GM12878 (cell line): Measurements from ENCODE around the gene PPP1R36. TPM values are rescaled to one million over a fixed set of nuclear protein-coding genes. Genes with fewer than 3 reads are reported as not detected.
"Not testable (repeated sequence)": the region's sequence is repeated elsewhere in the genome, so short reads cannot be mapped to it uniquely, and the experiment has no call there.

Experiments used
- ATAC-seq: fragments of 200-7000 bp; cut with Tn5 transposase; 3 replicates; pipeline ENCODE4 v1.9.1; 2020; ENCODE audit warnings: mild to moderate bottlenecking, moderate library complexity
- BruUV-seq: library from RNA; stranded (reverse); fragments of 400-500 nt; replicated peaks from 2 replicates; lab custom pipeline; 2021; lab: Mats Ljungman, UMichigan
- CTCF ChIA-PET: fragments of 300-600 bp; sonication (Branson Sonifier 250); formaldehyde crosslinking; extraction: SDS; loops from one replicate; lab custom pipeline; 2021; ENCODE audit warnings: inconsistent platforms; lab: Yijun Ruan, JAX
- POLR2A ChIA-PET: fragments of 350-600 bp; formaldehyde crosslinking; extraction: SDS; loops from one replicate; lab custom pipeline; 2021; ENCODE audit warnings: inconsistent platforms; lab: Charles Lee
- RAD21 ChIA-PET: fragments of 300-600 bp; sonication (Branson Sonifier 250); formaldehyde crosslinking; loops from one replicate; lab custom pipeline; 2023; ENCODE audit warnings: antibody characterized with exemption; ENCODE audit not compliant: unreplicated experiment; lab: Charles Lee
- SMC1A ChIA-PET: fragments of 300-600 bp; sonication (Branson Sonifier 250); formaldehyde crosslinking; loops from one replicate; lab custom pipeline; 2023; ENCODE audit not compliant: unreplicated experiment, uncharacterized antibody; lab: Charles Lee
- DNase-seq: peaks from one replicate; pipeline ENCODE4 v3.0.0-alpha.2; 2011; ENCODE audit warnings: low read depth, low spot score
- FAIRE-seq: peaks from 3 replicates; lab custom pipeline; 2011; peaks lifted over from hg19 to GRCh38; lab: Jason Lieb, UNC
- H2AFZ ChIP-seq: 2 replicates; pipeline ENCODE4 v1.6.0; 2011; ENCODE audit warnings: low read depth, low read length, control low read depth; ENCODE audit not compliant: control insufficient read depth
- H3K27ac ChIP-seq: 2 replicates; pipeline ENCODE4 v1.5.1; 2011; ENCODE audit warnings: control low read depth; ENCODE audit not compliant: control insufficient read depth, insufficient read depth
- H3K27me3 ChIP-seq, 2 experiments: replicated peaks in 1 of 2; 2 replicates each; pipeline versions ENCODE4 v1.6.0 to v1.6.1; 2011; ENCODE audit warnings: low read length in 1 of 2; ENCODE audit not compliant: control insufficient read depth in 2 of 2, insufficient read depth in 2 of 2
- H3K36me3 ChIP-seq, 2 experiments: 2 replicates each; pipeline ENCODE4 v1.5.1; 2011; ENCODE audit warnings: low read length in 1 of 2; ENCODE audit not compliant: control insufficient read depth in 2 of 2, insufficient read depth in 2 of 2
- H3K4me1 ChIP-seq: 2 replicates; pipeline ENCODE4 v1.6.1; 2011; ENCODE audit warnings: mild to moderate bottlenecking, low read length, moderate library complexity, mixed read lengths; ENCODE audit not compliant: control insufficient read depth, insufficient read depth
- H3K4me2 ChIP-seq: 2 replicates; pipeline ENCODE4 v1.6.0; 2011; ENCODE audit warnings: control low read depth; ENCODE audit not compliant: control insufficient read depth, insufficient read depth
- H3K4me3 ChIP-seq: fragments of 200-600 bp; sonication (generic); 2 replicates; pipeline ENCODE4 v1.5.1; 2016
- H3K79me2 ChIP-seq: 2 replicates; pipeline ENCODE4 v1.6.0; 2011; ENCODE audit warnings: low read length; ENCODE audit not compliant: control insufficient read depth, insufficient read depth
- H3K9ac ChIP-seq: 2 replicates; pipeline ENCODE4 v1.8.0; 2011; ENCODE audit warnings: low read length, control low read depth, mixed read lengths; ENCODE audit not compliant: control insufficient read depth, insufficient read depth
- H3K9me3 ChIP-seq: replicated peaks from 3 replicates; pipeline ENCODE4 v1.5.1; 2011; ENCODE audit warnings: mild to moderate bottlenecking, low read length; ENCODE audit not compliant: control insufficient read depth, insufficient read depth
- H4K20me1 ChIP-seq: 2 replicates; pipeline ENCODE4 v1.6.0; 2011; ENCODE audit not compliant: control insufficient read depth, insufficient read depth
- JUNB ChIP-seq: IDR thresholded peaks from 2 replicates; pipeline ENCODE4 v1.6.1; 2016; ENCODE audit warnings: antibody characterized with exemption, mild to moderate bottlenecking
- ZBTB33 ChIP-seq: fragments of 450-650 bp; IDR thresholded peaks from 2 replicates; pipeline ENCODE4 v1.6.1; 2017; ENCODE audit warnings: mild to moderate bottlenecking
- WGBS: methylation state at CpG from one replicate; pipeline ENCODE4 v1.1.6; 2016; ENCODE audit warnings: low lambda C conversion rate; ENCODE audit not compliant: insufficient replicate concordance, insufficient coverage; ENCODE audit errors: missing lambda C conversion rate; 5-methylcytosine and 5-hydroxymethylcytosine counted together
- in situ Hi-C: fragments of 300-500 bp; cut with MboI; formaldehyde crosslinking; loops from 9 replicates; pipeline ENCODE4 v1.14.3; 2018; ENCODE audit warnings: mixed read lengths
- intact Hi-C: fragments of 100-400 bp; cut with micrococcal nuclease; formaldehyde crosslinking; loops from one replicate; pipeline ENCODE4 v1.14.2; 2022; ENCODE audit not compliant: unreplicated experiment
- polyA plus RNA-seq, 11 experiments: library from polyadenylated mRNA; depleted of rRNA in 4 of 11; unstranded in 6 of 11; stranded (reverse) in 5 of 11; fragments of >200 nt; fragmentation: Nextera tagmentation in 4 of 11; fragmentation: Illumina TruSeq in 1 of 11; extraction: Ambion mirVana in 4 of 11; extraction: Trizol in 1 of 11; gene quantifications; 1 replicate in 1 of 11; 2 replicates in 10 of 11; pipeline versions ENCODE4 v1.2.1 to v1.2.3, GENCODE V29; 2011 to 2016; ENCODE audit warnings: inconsistent platforms in 2 of 11, missing spikeins in 2 of 11, low read depth in 1 of 11
- total RNA-seq, 4 experiments: library from RNA; depleted of rRNA in 3 of 4; stranded (reverse); fragments of >200 nt in 3 of 4; fragmentation: Illumina TruSeq in 1 of 4; extraction: Trizol in 1 of 4; gene quantifications; 2 replicates each; pipeline versions ENCODE4 v1.2.1 to v1.2.3, GENCODE V29; 2013 to 2021
- TF ChIP-seq, protein P1 (sequence below): IDR thresholded peaks from 2 replicates; pipeline ENCODE4 v1.6.1; 2012; ENCODE audit warnings: low read length, inconsistent platforms

The PPP1R36 gene
- total and polyA plus RNA-seq, 10 of the 15 experiments (the other 5 are each of a cell fraction or from before 2014, with no cell fraction given), result 0.12 to 0.13 TPM; not detected in 8

- Histone ChIP-seq H3K27ac (no peak overlapping the region), H3K9ac (no peak overlapping the region), H4K20me1 (no peaks in the 10 kb centered on the region), H3K27me3 (no peaks in the 10 kb centered on the region), H3K79me2 (peaks cover 83% of the 10 kb centered on the region), H3K4me3 (no peak overlapping the region), H2AFZ (no peak overlapping the region), H3K9me3 (no peaks in the 10 kb centered on the region), H3K4me1 (peaks cover 8% of the 10 kb centered on the region; the same call in 1 of the 2 replicates), H3K36me3 (peaks cover 4 to 16% of the 10 kb centered on the region in 2 experiments), H3K4me2 (no peak overlapping the region)
- in situ Hi-C loops (no loop called here), intact Hi-C loops (no loop called here)
- WGBS, result 0% methylated on average over 1 of the region's 1 CpG
- ChIA-PET SMC1A (interaction anchor here (1.0 to 2.5 kb wide), 6 partner anchors 7 to 179 kb away, joined by 3 to 9 read pairs (median 4); no protein-coding TSS in a partner anchor), CTCF (interaction anchor here (1.8 to 3.2 kb wide), 4 partner anchors 15 to 120 kb away, joined by 5 to 15 read pairs (median 13); no protein-coding TSS in a partner anchor), RAD21 (interaction anchor here (1.1 kb wide), 1 partner anchor 15 kb away, joined by 3 read pairs; no protein-coding TSS in a partner anchor), POLR2A (no interaction called here)
- BruUV-seq, result no TSS peak
- DNase-seq (no peak), FAIRE-seq (no peak), ATAC-seq (peak; percentile 61)
- TF ChIP-seq JUNB (peak; percentile 65), ZBTB33 (no peak)
- TF ChIP-seq, protein P1, sequence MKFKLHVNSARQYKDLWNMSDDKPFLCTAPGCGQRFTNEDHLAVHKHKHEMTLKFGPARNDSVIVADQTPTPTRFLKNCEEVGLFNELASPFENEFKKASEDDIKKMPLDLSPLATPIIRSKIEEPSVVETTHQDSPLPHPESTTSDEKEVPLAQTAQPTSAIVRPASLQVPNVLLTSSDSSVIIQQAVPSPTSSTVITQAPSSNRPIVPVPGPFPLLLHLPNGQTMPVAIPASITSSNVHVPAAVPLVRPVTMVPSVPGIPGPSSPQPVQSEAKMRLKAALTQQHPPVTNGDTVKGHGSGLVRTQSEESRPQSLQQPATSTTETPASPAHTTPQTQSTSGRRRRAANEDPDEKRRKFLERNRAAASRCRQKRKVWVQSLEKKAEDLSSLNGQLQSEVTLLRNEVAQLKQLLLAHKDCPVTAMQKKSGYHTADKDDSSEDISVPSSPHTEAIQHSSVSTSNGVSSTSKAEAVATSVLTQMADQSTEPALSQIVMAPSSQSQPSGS, result 0 out of 2 replicates have a peak, but pooled peaks have one; percentile 26
These were observed 32.8 kb upstream of the PPP1R36 start for GRCh38 chr14:64516969-64517368.

DNA sequence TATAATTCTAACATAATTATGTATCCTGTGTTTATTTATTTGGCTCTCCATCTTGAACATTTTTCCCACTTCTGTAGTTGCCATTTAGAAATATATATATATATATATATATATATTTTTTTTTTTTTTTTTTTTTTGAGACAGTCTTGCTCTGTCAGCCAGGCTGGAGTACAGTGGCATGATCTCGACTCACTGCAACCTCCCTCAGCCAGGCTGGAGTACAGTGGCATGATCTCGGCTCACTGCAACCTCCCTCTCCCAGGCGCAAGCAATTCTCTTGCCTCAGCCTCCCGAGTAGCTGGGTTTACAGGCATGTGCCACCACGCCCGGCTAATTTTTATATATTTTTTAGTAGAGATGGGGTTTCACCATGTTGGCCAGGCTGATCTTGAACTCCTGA lies 32.1 kb upstream of the PPP1R36 start:
- H3K27me3 ChIP-seq, H3K9me3 ChIP-seq, H3K9ac ChIP-seq, intact Hi-C loops, FAIRE-seq, in situ Hi-C loops, POLR2A ChIA-PET, DNase-seq, H2AFZ ChIP-seq, H4K20me1 ChIP-seq, ATAC-seq, H3K4me3 ChIP-seq, BruUV-seq, H3K27ac ChIP-seq, H3K4me1 ChIP-seq, H3K4me2 ChIP-seq, CTCF ChIA-PET: not testable (repeated sequence)
- peaks cover 81% of the 10 kb centered on the region for H3K79me2 ChIP-seq
- ChIA-PET SMC1A (interaction anchor here (1.3 kb wide), 1 partner anchor 10 kb away, joined by 4 read pairs; no protein-coding TSS in a partner anchor), RAD21 (interaction anchor here (0.7 kb wide), 1 partner anchor 107 kb away, joined by 3 read pairs; no protein-coding TSS in a partner anchor)
- 98% methylated on average over 5 of the region's 6 CpGs for WGBS
- H3K36me3 ChIP-seq, result peaks cover 6 to 20% of the 10 kb centered on the region in 2 experiments
